Measurements from ENCODE around the gene ADGRG6.

ADGRG6 gene

GRCh38 chr6:142321451-142321850 lies 19.6 kb downstream of the ADGRG6 start:
- DNase-seq (ENCODE audit: low read depth in 1 of 2, low spot score in 1 of 2) = no peak

GRCh38 chr6:142322066-142322465 lies 20.3 kb downstream of the ADGRG6 start:
- DNase-seq (ENCODE audit: low read depth in 1 of 2, low spot score in 1 of 2) = no peak

- no peak for DNase-seq (ENCODE audit: low read depth in 1 of 2, low spot score in 1 of 2)
Observed at GRCh38 chr6:142322504-142323198, 20.8 kb downstream of the ADGRG6 start.

GRCh38 chr6:142323377-142323776 lies 21.6 kb downstream of the ADGRG6 start:
- no peak for DNase-seq (ENCODE audit: low read depth in 1 of 2, low spot score in 1 of 2)

GRCh38 chr6:142324111-142324510 lies 22.3 kb downstream of the ADGRG6 start:
- no peak for DNase-seq (ENCODE audit: low read depth in 1 of 2, low spot score in 1 of 2)

GRCh38 chr6:142325111-142325510 lies 23.3 kb downstream of the ADGRG6 start:
- DNase-seq (ENCODE audit: low read depth in 1 of 2, low spot score in 1 of 2) = no peak

GRCh38 chr6:142326540-142326939 lies 24.7 kb downstream of the ADGRG6 start:
- no peak for DNase-seq (ENCODE audit: low read depth in 1 of 2, low spot score in 1 of 2)

- no peak for DNase-seq (ENCODE audit: low read depth in 1 of 2, low spot score in 1 of 2)
Observed at GRCh38 chr6:142328070-142328469, 26.3 kb downstream of the ADGRG6 start.

GRCh38 chr6:142329486-142330113 lies 27.8 kb downstream of the ADGRG6 start:
- no peak for DNase-seq (ENCODE audit: low read depth in 1 of 2, low spot score in 1 of 2)

GRCh38 chr6:142331075-142331551 lies 29.3 kb downstream of the ADGRG6 start:
- peak in 1 of 2 donors; percentile 0 for DNase-seq (ENCODE audit: low read depth in 1 of 2, low spot score in 1 of 2)

GRCh38 chr6:142331601-142332000 lies 29.8 kb downstream of the ADGRG6 start:
- DNase-seq (ENCODE audit: low read depth in 1 of 2, low spot score in 1 of 2) = no peak

GRCh38 chr6:142332393-142333098 lies 30.7 kb downstream of the ADGRG6 start:
- DNase-seq (ENCODE audit: low read depth in 1 of 2, low spot score in 1 of 2) = no peak

GRCh38 chr6:142333431-142333830 lies 31.6 kb downstream of the ADGRG6 start:
- DNase-seq (ENCODE audit: low read depth in 1 of 2, low spot score in 1 of 2) = no peak

- DNase-seq (ENCODE audit: low read depth in 1 of 2, low spot score in 1 of 2) = no peak
Observed at GRCh38 chr6:142334294-142334693, 32.5 kb downstream of the ADGRG6 start.

GRCh38 chr6:142335415-142335814 lies 33.6 kb downstream of the ADGRG6 start:
- DNase-seq (ENCODE audit: low read depth in 1 of 2, low spot score in 1 of 2) = no peak

- DNase-seq (ENCODE audit: low read depth in 1 of 2, low spot score in 1 of 2) = no peak
Observed at GRCh38 chr6:142336183-142336582, 34.4 kb downstream of the ADGRG6 start.

GRCh38 chr6:142336787-142337186 lies 35.0 kb downstream of the ADGRG6 start:
- DNase-seq (ENCODE audit: low read depth in 1 of 2, low spot score in 1 of 2) = no peak

GRCh38 chr6:142339113-142339512 lies 37.3 kb downstream of the ADGRG6 start:
- DNase-seq (ENCODE audit: low read depth in 1 of 2, low spot score in 1 of 2) = no peak

GRCh38 chr6:142339968-142340658 lies 38.3 kb downstream of the ADGRG6 start:
- no peak for DNase-seq (ENCODE audit: low read depth in 1 of 2, low spot score in 1 of 2)

GRCh38 chr6:142341855-142342330 lies 40.1 kb downstream of the ADGRG6 start:
- no peak for DNase-seq (ENCODE audit: low read depth in 1 of 2, low spot score in 1 of 2)

- no peak for DNase-seq (ENCODE audit: low read depth in 1 of 2, low spot score in 1 of 2)
Observed at GRCh38 chr6:142342986-142343385, 41.2 kb downstream of the ADGRG6 start.
